SK-N-SH treated with all-trans-retinoic acid at 6 μM for 48 hours (cell line): ENCODE measurements around the gene RAB11B.

Experiments used
- BACH2 ChIP-seq: fragments of 250-450 bp; sonication (Bioruptor Pico); IDR thresholded peaks from 2 replicates; pipeline ENCODE4 v1.9.0; 2021; ENCODE audit warnings: mild to moderate bottlenecking, borderline replicate concordance
- ESRRG ChIP-seq: fragments of 250-450 bp; sonication (Bioruptor Pico); IDR thresholded peaks from 2 replicates; pipeline ENCODE4 v1.6.1; 2021; ENCODE audit warnings: mild to moderate bottlenecking
- ISL1 ChIP-seq: fragments of 250-450 bp; sonication (Bioruptor Pico); IDR thresholded peaks from 2 replicates; pipeline ENCODE4 v2.1.2; 2022; ENCODE audit warnings: mild to moderate bottlenecking, moderate library complexity
- PPARA ChIP-seq: fragments of 250-450 bp; sonication (Bioruptor Pico); IDR thresholded peaks from 2 replicates; pipeline ENCODE4 v1.5.0; 2020; ENCODE audit warnings: mild to moderate bottlenecking, borderline replicate concordance
- RARB ChIP-seq: fragments of 250-450 bp; sonication (Bioruptor Pico); IDR thresholded peaks from 2 replicates; pipeline ENCODE4 v1.8.0; 2021; ENCODE audit warnings: mild to moderate bottlenecking, moderate library complexity
- SNAI2 ChIP-seq: fragments of 250-450 bp; sonication (Bioruptor Pico); IDR thresholded peaks from 2 replicates; pipeline ENCODE4 v1.5.0; 2020; ENCODE audit warnings: mild to moderate bottlenecking, moderate library complexity
- ZC3H10 ChIP-seq: fragments of 250-450 bp; sonication (Bioruptor Pico); IDR thresholded peaks from 2 replicates; pipeline ENCODE4 v1.5.1; 2021; ENCODE audit warnings: mild to moderate bottlenecking, moderate library complexity
- ZFP3 ChIP-seq: fragments of 250-450 bp; sonication (Bioruptor Pico); IDR thresholded peaks from 2 replicates; pipeline ENCODE4 v1.5.0; 2020; ENCODE audit warnings: mild to moderate bottlenecking, moderate library complexity
- TF ChIP-seq, protein P1 (sequence below): fragments of 250-450 bp; sonication (Bioruptor Pico); IDR thresholded peaks from 2 replicates; pipeline ENCODE4 v1.8.0; 2020; ENCODE audit warnings: mild to moderate bottlenecking, moderate library complexity, borderline replicate concordance
- TF ChIP-seq, protein P2 (sequence below): fragments of 250-450 bp; sonication (Bioruptor Pico); IDR thresholded peaks from 2 replicates; pipeline ENCODE4 v1.5.1; 2020; ENCODE audit warnings: low read depth, mild to moderate bottlenecking, moderate library complexity
- TF ChIP-seq, protein P3 (sequence below): fragments of 250-450 bp; sonication (Bioruptor Pico); IDR thresholded peaks from 2 replicates; pipeline ENCODE4 v1.5.0; 2020; ENCODE audit warnings: mild to moderate bottlenecking, moderate library complexity

DNA sequence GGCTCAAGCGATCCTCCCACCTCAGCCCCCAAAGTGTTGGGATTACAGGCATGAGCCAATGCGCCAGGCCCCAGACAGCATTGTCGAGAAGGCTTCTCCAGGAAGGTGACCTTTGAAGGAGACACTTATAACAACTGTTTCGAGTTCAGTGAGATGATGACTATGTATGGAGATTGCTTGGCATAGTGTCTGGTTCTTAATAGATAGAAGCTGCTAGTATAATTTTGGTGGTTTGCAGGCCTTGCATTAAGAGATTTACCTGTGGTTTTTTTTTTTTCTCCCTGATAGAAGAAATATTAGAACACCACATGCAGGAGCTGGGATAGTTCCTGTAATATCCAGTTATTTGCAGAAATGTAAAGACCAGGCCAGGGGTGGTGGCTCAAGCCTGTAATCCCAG, 26.6 kb downstream of the RAB11B start:
- TF ChIP-seq ESRRG (CRISPR knock-in tag): no peak
- TF ChIP-seq, protein P1, sequence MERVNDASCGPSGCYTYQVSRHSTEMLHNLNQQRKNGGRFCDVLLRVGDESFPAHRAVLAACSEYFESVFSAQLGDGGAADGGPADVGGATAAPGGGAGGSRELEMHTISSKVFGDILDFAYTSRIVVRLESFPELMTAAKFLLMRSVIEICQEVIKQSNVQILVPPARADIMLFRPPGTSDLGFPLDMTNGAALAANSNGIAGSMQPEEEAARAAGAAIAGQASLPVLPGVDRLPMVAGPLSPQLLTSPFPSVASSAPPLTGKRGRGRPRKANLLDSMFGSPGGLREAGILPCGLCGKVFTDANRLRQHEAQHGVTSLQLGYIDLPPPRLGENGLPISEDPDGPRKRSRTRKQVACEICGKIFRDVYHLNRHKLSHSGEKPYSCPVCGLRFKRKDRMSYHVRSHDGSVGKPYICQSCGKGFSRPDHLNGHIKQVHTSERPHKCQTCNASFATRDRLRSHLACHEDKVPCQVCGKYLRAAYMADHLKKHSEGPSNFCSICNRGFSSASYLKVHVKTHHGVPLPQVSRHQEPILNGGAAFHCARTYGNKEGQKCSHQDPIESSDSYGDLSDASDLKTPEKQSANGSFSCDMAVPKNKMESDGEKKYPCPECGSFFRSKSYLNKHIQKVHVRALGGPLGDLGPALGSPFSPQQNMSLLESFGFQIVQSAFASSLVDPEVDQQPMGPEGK (CRISPR knock-in tag): no peak
- TF ChIP-seq, protein P2, sequence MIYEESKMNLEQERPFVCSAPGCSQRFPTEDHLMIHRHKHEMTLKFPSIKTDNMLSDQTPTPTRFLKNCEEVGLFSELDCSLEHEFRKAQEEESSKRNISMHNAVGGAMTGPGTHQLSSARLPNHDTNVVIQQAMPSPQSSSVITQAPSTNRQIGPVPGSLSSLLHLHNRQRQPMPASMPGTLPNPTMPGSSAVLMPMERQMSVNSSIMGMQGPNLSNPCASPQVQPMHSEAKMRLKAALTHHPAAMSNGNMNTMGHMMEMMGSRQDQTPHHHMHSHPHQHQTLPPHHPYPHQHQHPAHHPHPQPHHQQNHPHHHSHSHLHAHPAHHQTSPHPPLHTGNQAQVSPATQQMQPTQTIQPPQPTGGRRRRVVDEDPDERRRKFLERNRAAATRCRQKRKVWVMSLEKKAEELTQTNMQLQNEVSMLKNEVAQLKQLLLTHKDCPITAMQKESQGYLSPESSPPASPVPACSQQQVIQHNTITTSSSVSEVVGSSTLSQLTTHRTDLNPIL: no peak
- no peak for TF ChIP-seq BACH2 (CRISPR knock-in tag)
- no peak for TF ChIP-seq ZFP3 (CRISPR knock-in tag)
- TF ChIP-seq, protein P3, sequence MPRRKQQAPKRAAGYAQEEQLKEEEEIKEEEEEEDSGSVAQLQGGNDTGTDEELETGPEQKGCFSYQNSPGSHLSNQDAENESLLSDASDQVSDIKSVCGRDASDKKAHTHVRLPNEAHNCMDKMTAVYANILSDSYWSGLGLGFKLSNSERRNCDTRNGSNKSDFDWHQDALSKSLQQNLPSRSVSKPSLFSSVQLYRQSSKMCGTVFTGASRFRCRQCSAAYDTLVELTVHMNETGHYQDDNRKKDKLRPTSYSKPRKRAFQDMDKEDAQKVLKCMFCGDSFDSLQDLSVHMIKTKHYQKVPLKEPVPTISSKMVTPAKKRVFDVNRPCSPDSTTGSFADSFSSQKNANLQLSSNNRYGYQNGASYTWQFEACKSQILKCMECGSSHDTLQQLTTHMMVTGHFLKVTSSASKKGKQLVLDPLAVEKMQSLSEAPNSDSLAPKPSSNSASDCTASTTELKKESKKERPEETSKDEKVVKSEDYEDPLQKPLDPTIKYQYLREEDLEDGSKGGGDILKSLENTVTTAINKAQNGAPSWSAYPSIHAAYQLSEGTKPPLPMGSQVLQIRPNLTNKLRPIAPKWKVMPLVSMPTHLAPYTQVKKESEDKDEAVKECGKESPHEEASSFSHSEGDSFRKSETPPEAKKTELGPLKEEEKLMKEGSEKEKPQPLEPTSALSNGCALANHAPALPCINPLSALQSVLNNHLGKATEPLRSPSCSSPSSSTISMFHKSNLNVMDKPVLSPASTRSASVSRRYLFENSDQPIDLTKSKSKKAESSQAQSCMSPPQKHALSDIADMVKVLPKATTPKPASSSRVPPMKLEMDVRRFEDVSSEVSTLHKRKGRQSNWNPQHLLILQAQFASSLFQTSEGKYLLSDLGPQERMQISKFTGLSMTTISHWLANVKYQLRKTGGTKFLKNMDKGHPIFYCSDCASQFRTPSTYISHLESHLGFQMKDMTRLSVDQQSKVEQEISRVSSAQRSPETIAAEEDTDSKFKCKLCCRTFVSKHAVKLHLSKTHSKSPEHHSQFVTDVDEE: no peak
- TF ChIP-seq RARB (CRISPR knock-in tag): no peak
- no peak for TF ChIP-seq ISL1 (CRISPR knock-in tag)
- TF ChIP-seq PPARA (CRISPR knock-in tag): no peak
- TF ChIP-seq SNAI2 (CRISPR knock-in tag): no peak
- no peak for TF ChIP-seq ZC3H10
